Stimulated activated CD4-positive, alpha-beta T cell treated with anti-CD3 and anti-CD28 coated beads, Interleukin-1b, Interleukin-23, amount 100 ng/mL, for 4 hours (primary cell): ENCODE results near the gene SIPA1L2.
"Not testable (repeated sequence)": the region's sequence is repeated elsewhere in the genome, so short reads cannot be mapped to it uniquely, and the experiment has no call there.

Experiments used
- DNase-seq, 2 donors: peaks; one replicate each; pipeline ENCODE4 v3.0.0-alpha.2; 2020; ENCODE audit warnings: low read depth in 2 of 2

The SIPA1L2 gene

DNA sequence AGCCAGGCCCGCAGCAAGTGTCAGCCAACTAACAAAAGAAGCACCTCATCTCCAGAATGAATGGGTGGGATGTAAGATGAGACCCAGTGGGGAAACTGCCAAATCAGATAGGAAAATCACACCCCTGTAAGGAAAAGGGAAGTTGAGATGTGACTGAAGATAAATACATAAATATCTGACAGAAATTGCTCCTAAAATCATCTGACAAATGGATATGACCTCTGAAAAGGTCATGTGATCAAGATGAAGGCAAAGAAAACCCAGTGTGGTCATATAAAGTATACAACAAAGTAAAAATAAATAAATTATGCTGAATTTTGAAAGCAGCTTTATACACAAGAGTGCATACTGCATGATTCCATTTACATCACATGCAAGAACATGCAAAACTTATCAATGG lies 12.7 kb downstream of the SIPA1L2 start:
- no peak for DNase-seq

- no peak for DNase-seq
Observed at GRCh38 chr1:232615306-232615800, 14.6 kb downstream of the SIPA1L2 start.

DNA sequence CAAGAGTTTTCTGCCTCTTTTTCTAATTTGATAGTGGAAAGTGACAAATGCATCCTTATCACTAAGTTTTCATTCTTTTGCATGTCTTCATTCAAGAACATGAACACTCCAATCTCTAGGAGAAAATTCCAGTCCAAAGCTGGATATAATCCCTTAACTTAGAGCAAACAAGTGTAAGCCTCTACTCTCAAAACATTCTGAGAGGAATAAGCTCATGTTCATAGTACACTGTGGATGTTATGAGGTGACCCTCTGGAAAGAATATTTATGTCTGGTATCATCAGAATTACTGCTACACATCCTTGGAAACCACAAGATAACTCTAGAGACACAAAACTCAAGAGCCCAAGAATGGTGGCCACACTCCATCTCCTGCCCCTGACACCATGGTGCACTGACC lies 15.1 kb downstream of the SIPA1L2 start:
- DNase-seq, result no peak

GRCh38 chr1:232613752-232614381 lies 16.1 kb downstream of the SIPA1L2 start:
- no peak for DNase-seq

- DNase-seq, result not testable (repeated sequence)
Observed at GRCh38 chr1:232612836-232613235, 17.1 kb downstream of the SIPA1L2 start.

- no peak for DNase-seq
Observed at GRCh38 chr1:232611834-232612233, 18.1 kb downstream of the SIPA1L2 start.

DNA sequence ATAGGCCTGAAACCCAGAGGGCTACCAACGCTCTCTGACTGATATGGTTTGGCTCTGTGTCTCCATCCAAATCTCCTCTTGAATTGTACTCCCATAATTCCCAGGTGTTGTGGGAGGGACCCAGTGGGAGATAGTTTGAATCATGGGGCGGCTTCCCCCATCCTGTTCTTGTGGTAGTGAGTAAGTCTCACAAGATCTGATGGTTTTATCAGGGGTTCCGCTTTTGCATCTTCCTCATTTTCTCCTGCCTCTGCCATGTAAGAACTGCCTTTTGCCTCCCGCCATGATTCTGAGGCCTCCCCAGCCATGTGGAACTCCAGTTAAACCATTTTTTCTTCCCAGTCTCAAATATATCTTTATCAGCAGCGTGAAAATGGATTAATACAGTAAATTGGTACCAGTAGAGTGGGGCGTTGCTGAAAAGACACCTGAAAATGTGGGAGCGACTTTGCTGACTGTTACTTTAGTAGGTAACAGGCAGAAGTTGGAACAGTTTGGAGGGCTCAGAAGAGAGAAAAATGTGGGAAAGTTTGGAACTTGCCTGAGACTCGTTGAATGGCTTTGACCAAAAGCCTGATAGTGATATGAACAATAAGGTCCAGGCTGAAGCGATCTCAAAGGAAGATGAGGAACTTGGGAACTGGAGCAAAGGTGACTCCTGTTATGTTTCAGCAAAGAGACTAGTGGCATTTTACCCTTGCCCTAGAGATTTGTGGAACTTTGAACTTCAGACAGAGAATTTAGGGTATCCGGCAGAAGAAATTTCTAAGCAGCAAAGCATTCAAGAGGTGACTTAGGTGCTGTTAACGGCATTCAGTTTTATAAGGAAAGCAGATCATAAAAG lies 18.8 kb downstream of the SIPA1L2 start:
- not testable (repeated sequence) for DNase-seq

- DNase-seq, result no peak
Observed at GRCh38 chr1:232610192-232610901, 19.6 kb downstream of the SIPA1L2 start.

DNA sequence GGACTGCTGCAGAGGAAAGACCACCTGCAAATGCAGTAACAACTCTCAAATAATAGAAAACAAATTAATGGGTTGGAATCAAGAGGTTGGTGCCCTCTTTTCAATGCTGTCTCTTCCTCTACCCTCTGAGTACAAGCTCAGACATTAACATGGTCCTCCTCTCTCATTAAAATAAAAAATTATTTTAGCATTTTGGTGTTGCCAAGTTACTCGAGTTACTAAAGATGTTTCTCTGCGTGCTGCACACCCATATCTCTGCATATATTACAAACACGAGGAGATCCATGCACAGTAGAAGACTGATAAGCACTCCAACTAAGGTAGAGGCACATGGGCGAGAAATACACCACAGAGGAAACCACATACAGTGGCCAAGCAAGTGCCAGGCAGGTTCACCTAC lies 21.5 kb downstream of the SIPA1L2 start:
- DNase-seq, result no peak

DNA sequence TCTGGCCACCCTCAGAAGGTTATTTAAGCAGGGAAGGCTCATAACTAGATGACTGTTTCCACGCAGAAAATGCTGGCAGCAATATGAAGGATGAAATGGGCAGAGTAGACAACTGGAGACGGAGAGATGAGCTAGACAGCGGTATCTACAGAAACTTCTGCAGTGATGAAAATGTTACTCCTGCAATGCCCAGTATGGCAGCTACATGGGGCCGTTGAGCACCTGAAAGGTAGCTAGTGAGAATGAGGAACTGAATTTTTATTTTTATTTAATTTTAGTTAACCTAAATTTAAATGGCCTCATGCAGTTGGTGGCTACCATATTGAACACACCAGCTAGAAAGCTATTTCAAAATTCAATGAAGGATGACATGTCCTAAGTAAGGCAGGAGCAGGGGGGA lies 27.3 kb downstream of the SIPA1L2 start:
- DNase-seq, result no peak

DNA sequence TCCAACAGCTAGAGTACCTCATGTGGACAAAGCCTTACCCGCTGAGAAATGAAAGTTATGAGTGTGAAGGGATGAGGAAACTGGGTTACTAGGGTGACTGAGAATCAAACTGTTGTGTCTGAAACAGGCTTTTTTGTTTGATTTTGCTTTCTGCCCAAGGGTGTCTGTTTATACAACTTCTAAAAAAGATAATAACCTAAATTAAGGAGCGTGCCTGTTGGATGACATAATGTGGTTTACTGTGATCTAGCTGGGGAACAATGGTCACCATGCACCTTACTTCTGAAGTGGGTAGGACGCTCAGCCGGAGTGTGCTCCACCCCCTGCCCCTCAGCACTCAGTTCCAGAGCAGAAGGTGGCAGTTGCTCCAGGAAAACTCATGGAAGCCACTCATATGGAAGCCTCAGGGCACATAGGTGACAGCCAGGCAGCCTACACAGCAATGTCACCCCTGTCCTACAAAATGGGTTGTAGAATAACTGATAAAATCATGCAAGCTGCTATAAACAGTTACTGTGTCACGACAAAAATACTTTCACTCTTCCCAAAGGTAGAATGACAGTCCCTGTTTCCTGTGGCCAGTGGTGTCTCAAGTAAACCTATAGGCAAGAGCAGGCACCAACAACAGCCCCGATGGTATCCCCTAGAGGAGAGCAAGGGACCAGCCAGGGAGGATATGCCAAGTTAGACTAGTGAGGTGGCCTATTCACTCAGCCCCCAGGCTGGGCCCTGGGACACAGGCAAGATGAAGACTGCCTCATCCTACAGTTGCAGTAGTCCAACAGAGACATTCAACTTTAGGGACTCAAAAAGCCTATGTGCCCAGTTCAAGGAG lies 29.3 kb downstream of the SIPA1L2 start:
- no peak for DNase-seq

DNA sequence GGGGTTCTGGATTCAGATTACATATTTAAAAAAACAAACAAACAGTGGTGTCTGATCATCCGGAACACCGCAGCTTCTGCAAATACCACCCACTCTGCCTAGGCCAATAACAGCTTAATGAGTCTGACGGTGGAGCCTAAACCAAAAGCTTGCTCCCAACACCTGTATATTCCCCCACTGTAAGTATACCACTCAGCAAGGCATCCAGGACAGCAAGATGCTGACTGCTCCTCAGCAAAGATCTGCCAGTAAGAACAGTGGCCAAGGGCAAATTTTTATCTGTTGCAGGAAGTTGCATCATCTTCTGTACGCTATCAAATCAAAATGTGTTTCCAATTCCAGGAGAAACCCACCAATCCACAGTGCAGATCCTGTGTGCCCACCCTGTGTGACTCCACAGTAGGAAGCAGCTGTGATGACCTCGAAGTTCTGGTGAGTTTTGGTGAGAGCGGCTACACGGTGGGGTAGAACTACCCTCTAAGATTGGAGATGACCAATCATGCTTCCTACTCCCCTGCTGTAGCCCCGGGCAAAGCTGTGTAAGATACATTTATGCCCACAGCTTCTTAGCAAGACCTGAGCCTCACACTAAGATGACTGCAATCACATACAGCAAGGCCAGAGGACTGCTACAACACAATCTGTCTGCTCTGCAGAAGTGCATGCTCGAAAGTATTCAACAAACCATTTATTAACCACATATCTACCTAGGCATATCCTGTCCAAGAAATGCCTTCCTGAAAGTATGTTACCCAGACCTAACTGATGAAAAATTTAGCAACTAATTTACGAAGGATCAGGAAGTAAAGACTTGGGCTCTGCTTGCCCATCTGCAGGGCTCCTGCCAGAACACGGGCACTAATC lies 30.5 kb downstream of the SIPA1L2 start:
- DNase-seq, result no peak

DNA sequence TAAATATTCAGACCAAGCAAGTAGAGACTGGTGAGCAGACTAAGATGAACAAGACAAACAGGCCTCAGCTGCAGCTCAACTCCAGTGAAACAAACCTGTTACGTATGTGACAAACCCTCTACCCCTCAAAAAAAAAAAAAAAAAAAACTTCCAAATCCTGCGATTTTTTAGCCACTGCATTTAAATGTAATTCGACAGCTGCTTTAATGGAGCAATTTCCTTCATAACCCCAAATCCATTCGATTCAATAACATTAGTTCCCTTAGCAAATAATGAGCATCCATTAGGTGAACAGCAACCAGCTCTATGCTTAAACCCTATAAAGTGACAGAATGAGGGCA lies 31.1 kb downstream of the SIPA1L2 start:
- no peak for DNase-seq

- DNase-seq, result no peak
Observed at GRCh38 chr1:232598133-232598532, 31.8 kb downstream of the SIPA1L2 start.

DNA sequence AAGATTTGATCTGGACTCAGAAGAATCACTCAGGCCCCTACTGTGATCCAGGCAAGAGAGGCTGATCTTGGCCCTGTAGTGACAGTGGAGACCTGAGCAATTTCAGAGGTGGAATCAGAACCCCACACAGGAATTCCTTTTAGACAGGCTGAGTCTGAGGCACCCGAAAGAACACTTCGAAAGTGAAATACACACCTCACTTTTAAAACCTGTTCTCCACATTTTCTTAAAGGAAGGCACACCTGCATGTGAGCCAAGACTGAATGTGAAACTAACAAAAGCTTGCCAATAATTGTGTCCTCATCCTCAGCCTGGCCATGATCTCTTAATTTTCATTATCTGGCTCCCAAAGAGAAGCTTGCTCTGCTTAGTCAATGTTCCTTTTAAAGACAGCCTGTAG lies 32.2 kb downstream of the SIPA1L2 start:
- DNase-seq, result no peak

- no peak for DNase-seq
Observed at GRCh38 chr1:232596666-232597303, 33.1 kb downstream of the SIPA1L2 start.

- DNase-seq, result no peak
Observed at GRCh38 chr1:232594768-232595698, 34.9 kb downstream of the SIPA1L2 start.

GRCh38 chr1:232593717-232594502 lies 36.0 kb downstream of the SIPA1L2 start:
- DNase-seq, result no peak
